Stimulated activated CD4-positive, alpha-beta T cell treated with anti-CD3 and anti-CD28 coated beads, Interleukin-2, amount 100 ng/mL, for 48 hours (primary cell): Measurements from ENCODE around the gene MST1R.
"Not testable (repeated sequence)": the region's sequence is repeated elsewhere in the genome, so short reads cannot be mapped to it uniquely, and the experiment has no call there.

Experiments used
- DNase-seq, 2 donors: peaks; one replicate each; pipeline ENCODE4 v3.0.0-alpha.2; 2020

Gene MST1R

GRCh38 chr3:49910409-49911123 is 6.9 kb upstream of the MST1R start:
- DNase-seq, result no peak

GRCh38 chr3:49908373-49909199 is 4.9 kb upstream of the MST1R start:
- DNase-seq, result no peak

- DNase-seq, result peak; percentile 42 to 43
These were observed 2.5 kb upstream of the MST1R start for GRCh38 chr3:49906073-49906743.

DNA sequence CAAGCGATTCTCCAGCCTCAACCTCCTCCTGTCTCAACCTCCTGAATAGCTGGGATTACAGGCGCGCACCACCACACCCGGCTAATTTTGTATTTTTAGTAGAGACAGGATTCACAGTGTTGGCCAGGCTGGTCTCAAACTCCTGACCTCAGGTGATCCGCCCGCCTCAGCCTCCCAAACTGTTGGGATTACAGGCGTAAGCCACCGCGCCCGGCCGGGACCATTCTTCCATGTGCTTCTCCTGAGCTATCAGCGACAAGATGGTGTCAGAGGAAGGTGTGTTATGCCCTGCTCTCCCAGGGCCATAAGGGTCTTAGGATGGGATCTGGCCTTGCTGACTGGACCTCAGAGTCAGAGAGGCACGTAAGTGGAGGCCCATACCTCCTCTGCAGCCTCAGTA is 775 bp upstream of the MST1R start:
- DNase-seq, result not testable (repeated sequence)

GRCh38 chr3:49902511-49903345 is 945 bp downstream of the MST1R start:
- no peak for DNase-seq

- DNase-seq, result no peak
These were observed 2.0 kb downstream of the MST1R start for GRCh38 chr3:49901366-49902339.

DNA sequence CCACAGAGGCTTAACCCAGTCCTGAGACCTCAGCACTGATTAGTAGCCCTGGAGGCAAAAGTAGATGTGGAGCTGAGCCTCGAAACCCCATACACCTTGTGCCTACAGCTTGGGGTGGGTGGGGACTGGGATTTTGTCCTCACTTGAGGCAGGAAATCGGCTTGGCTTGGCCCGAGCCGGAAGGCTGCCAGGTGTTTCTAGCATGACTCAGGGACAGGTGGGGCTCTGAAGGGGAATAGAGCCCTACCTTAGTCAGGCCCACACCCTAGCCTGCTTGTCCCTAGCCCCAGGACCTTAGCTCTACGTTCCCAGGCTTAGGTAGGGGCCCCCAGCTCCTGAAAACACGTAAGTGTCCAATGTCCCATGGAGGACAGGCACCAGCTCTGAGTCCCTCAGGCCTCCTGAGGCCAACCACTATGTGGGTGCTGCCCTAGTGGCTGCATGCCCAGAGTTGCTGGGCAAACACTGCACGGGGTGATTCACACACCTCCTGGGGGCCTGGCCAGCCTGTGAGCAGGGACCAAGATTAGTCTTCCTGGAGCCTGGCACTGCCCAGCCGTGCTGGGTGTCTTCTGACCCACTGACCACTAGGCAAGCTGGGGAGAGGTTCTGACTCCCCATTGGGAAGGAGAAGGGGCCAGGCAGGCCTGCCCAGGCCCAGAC is 3.1 kb downstream of the MST1R start:
- no peak for DNase-seq

GRCh38 chr3:49899815-49900214 is 3.9 kb downstream of the MST1R start:
- DNase-seq, result no peak

GRCh38 chr3:49898991-49899390 is 4.7 kb downstream of the MST1R start:
- no peak for DNase-seq

- DNase-seq, result no peak
These were observed 7.3 kb downstream of the MST1R start for GRCh38 chr3:49896345-49896744.

- DNase-seq, result no peak
These were observed 7.9 kb downstream of the MST1R start for GRCh38 chr3:49895791-49896190.

DNA sequence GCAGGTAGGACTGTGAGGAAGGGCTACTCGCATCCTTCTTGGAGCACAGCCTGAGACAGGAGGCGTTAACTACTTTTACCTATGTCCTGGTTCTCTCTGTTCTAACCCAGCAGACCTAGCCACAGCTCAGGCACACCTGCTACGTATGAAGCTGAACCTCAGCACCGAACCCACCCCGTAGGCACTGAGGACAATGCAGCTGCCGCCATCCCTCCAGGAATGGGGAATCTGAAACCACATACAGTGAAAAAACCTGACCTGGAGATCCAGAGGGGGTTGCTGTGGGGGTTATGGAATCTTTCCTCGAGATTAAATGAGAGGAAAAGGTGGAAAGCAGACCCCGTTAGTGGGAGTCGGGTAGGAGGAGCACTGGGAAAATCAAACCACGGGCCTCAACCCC is 14.4 kb downstream of the MST1R start:
- DNase-seq, result no peak

DNA sequence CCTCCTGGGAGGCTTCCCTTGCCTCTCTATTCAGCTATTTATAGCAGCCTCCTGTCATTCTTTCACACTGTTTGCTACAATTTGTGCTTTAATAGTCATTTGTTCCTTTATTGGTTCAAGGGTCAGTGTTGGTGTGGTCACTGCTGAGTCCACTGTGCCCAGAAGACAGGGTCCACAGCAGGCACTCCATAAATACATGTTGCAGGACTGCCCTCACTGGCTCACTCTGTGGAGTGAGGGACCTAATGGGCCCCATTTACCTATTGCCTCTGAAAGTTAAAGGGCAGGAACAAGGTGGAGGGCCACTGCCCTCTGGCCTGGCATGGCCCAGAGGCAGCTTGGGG is 16.8 kb downstream of the MST1R start:
- DNase-seq, result no peak

GRCh38 chr3:49883998-49884397 is 19.7 kb downstream of the MST1R start:
- no peak for DNase-seq

GRCh38 chr3:49882166-49882565 is 21.5 kb downstream of the MST1R start:
- no peak for DNase-seq

DNA sequence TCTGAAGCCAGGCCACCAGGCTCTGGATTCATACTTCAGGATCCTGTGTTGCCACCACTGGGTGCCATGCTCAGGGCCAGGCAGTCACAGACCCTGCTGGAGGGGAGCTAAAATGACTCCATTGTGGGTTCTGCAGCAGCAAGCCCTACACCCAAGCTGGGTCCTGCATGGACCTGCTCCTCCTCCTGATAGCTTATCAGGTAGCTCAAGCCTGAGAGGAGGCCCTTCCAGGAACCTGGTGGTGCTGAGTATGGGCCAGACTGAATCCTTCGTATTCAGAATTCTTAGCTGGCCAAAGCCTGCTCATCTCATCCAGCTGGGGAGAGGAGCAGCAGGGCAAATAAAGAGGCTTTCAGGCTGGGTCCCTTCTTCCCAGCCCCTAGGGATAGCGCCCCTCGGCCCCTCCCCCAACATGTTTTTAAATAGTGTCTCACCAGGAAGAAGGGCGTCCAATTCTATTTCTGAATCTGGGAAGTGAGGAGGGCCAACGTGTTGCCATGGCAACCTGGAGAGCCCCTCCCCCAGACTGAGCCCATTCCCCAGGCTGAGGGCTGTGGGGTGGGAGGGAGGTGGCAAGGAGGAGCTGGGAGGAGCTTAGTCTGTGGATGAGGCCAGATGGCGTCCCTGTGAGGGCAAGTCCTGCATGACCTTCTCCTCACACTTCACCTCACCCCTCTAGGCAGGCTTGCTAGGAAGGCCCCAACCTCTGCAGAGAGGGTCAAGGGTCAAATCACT is 22.9 kb downstream of the MST1R start:
- DNase-seq, result no peak

GRCh38 chr3:49879721-49880120 is 24.0 kb downstream of the MST1R start:
- no peak for DNase-seq

GRCh38 chr3:49878686-49879085 is 25.0 kb downstream of the MST1R start:
- no peak for DNase-seq

DNA sequence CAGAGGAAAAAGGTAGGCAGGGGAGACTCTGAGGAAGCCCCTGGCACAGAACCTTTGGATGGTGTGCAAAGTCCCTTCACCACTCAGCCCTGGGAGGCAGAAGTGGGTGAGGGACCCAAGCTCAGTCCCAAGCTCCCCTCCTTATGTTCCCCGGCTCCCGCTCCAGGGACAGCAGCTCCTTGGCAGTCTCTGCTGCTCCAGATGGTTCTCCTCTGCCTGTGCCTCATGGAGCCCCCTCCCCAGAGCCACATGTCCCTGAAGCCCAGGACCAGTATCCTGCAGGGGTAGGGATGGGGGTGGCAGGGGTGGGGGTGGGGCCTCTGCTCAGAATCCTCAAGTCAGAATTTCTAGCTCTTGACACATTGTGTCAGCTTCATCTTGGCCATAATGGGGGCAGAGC is 26.0 kb downstream of the MST1R start:
- DNase-seq, result no peak

GRCh38 chr3:49876567-49876966 is 27.1 kb downstream of the MST1R start:
- DNase-seq, result no peak
